Measurements from ENCODE around the gene RFTN1.

The RFTN1 gene

DNA sequence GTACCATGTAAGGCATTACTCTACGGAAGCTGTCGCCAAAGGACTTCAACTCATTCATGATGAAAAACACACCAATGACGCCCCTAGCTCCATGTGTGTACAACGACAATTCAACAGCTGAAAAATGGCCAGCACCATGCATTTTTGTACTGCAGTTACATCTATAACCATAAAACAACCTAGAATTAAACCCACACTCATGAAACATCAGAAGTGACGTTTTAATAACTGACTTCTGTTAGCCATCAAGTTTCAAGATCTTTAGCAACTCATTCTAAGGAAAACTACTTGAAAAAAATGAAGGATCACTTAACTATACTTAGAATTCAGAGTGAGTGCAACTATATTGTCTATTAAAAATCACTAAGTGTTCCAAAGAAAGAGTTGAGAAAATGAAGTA is 84.9 kb downstream of the RFTN1 start:
- FAIRE-seq, result no peak

DNA sequence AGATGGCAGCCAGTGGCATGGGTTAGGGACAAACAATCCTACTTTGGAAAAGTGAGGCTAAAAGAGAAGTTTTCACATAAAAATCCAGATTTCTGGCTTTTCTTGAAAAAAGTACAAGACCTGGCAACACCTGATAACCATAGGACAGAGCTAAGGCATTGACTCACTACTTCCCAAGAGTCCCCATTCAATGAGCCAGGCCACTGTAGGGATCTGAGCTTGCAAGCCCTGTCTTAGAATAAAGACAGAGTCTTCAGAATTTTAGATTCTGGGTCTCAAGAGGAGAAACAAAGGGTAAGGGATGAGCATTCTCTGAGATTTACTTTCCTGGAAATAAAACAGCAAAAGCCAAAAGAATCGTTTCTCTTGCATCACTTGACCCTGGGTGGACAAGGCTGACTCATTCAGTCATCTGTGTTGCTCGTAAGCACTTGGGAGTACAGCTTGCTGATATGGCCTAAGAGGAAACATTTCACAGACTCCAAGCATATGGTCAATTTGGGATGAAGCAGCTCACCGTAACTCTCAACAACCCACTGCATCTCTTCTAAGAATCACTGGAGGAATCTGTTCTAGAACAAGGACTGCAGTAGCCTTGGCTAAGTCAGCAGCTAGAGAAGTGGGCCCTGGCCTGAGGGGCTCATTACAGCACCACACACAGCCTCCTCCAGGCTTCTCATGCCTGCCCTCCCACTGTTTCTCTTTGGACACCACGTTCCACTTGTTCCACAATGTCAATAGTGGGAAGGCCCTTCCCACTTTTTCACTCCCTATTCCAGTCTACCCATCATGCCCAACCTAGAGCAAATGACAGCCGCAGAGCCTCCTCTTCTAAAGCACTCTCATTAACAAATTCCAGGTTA is 86.2 kb downstream of the RFTN1 start:
- FAIRE-seq, result no peak

DNA sequence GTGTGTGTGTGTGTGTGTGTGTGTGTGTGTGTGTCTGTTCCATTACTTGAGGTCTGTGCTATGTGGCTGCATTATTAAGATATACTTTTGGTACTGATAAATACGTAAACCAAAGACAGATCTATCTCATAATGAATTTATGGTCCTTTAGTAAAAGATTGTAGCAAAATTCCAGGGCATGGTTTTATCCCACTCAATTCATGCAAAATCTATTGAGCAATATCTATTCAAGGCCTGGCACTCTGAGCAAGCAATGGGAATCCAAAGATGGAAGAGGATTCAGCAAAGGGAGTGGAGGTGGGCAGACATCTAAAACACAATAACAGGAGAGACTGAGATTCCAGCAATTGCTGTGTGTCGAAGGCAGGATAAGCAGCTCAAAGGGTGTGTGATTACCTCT is 86.8 kb downstream of the RFTN1 start:
- FAIRE-seq, result no peak

DNA sequence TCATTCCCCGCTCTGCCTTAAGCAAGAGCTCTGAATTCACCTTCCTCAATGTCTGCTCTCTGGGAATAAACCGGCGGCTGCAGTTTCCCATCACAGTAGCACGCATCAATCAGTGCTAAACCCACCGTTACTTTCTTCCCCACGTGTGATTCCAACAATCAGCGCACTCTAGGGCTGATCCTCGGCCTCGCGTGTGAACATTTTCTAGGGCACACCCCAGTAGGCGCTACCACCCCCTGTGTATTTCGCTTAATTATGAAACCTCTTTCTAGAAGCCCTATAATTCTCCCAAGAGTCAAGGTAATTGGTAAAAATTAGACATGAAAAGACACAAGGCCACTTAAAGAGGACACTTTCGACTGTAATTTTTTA is 87.5 kb downstream of the RFTN1 start:
- no peak for FAIRE-seq

GRCh38 chr3:16425398-16426028 is 88.0 kb downstream of the RFTN1 start:
- FAIRE-seq, result no peak

DNA sequence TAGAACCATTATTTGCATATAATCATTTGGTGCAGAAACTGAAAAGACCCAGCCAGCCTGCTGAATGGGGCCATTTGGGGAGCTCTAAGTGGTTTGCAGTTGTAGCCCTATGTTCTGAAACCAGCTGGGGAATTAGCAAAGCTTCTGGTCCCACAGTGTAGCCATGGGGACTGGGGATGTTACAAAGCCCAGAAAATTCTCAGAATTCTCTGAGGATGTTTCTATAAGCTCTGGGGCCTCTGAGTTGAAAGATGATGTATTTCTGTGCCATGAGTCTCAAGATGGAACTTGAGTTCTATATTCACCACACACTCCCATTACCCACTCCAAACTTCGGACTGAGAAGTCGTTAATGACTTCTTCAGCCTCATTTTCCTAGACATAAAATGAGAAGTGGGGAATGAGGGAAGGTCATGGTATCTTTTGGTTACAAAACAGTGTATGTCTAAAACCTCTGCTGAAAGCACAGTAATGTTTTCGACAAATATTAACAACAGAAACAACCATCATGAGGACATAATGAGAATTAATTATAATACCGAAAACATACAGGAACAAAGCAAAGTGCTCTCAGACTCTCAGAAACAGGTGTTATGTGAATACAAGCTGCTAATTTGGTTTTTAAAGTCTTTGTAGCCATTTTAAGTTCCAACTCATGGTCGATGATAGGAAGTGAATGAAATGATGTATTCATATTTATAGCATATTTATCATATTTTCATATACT is 89.4 kb downstream of the RFTN1 start:
- no peak for FAIRE-seq

DNA sequence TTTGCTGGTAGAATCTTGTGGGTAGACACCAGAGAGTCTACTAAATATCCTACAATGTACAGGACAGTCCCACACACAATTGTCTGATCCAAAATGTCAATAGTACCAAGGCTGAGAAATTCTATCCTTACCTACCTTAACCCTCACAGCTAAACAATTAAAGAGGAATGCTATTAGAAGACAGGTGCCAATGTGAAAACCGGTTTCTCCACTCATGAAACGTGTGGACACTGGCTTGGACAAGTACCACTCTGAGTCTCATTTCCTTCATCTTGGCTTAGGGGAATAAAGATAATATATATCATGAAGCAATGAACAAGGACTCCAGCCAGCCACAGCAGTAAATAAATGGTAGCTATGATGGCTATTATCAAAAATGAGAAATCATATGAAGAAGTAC is 90.2 kb downstream of the RFTN1 start:
- FAIRE-seq, result no peak

DNA sequence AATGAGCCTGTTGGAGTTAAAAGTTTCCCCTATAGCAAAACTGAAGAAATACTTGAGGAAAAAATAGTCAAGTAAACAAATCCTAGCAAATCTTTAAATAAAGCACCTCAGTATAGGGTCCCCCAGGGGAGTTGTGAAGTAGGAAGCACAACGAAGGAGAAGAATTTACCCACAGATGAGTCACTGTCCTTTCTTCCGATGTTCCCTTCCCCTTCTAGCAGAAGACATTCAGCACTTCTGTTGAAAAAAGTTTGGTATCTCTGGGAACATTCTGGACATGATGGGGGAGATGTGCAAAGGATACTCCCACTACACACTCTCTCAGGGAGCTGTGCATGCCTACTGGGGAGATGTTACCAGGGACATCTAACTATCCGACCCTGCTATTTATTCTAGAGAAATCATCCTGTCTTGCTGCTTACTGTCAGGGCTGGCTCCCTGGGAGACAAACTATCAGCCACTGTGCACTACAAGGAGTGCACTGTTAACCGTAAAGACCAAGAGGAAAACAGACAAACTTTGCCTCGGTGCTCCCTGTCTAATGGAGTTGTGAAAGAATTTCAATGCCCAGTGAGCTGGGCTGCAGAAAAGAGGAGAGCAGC is 93.8 kb downstream of the RFTN1 start:
- no peak for FAIRE-seq

- no peak for FAIRE-seq
Measured at GRCh38 chr3:16417945-16418739, 95.4 kb downstream of the RFTN1 start.

GRCh38 chr3:16415911-16416476 is 97.5 kb downstream of the RFTN1 start:
- FAIRE-seq, result no peak

DNA sequence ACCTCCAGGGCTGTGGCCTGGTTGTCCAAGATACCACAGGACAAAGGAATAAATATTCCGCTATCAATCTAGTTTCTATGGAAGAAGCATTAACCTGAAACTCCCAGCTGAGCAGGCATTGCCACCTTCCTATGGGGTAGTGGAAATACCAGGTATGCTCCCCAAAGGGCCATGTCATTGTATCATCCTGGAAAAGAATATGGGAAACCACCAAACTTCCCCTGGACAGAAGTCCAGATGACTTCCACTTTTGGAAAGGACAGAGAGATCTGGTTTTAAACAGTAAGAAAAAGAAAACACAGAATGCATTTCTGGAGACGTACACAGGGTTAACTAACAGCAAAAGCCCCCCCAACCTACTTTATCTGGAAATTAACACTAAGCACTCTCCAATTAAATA is 100.2 kb downstream of the RFTN1 start:
- no peak for FAIRE-seq

DNA sequence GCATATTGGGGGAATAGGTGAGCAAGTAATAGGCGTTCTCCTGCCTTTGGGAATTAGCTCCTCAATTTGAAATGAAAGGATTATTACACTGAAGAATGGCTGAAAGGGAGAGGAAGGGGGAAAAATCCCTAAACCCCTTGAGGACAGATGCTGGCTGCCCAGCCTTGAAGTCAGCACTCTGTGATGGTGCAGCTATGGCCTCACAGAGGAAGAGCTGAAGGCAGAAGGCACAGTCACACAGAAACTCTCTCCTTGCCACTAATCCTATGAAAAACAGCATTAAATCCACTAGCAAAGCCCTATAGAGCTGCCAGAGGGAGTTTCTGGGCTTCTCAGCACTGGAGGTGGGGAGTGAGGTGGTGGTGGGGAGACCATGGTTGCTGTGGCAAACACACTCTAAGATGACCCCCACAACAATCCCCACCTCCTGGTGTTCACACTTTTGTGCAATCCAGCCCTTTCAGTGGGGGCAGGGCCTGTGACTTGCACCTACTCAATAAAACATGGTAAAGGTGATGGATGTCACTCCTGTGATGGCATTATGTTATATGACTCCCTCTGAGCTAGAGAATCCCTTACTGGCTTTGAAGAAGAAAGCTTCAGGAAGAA is 101.2 kb downstream of the RFTN1 start:
- FAIRE-seq, result no peak

GRCh38 chr3:16411441-16411840 is 102.1 kb downstream of the RFTN1 start:
- FAIRE-seq, result no peak

DNA sequence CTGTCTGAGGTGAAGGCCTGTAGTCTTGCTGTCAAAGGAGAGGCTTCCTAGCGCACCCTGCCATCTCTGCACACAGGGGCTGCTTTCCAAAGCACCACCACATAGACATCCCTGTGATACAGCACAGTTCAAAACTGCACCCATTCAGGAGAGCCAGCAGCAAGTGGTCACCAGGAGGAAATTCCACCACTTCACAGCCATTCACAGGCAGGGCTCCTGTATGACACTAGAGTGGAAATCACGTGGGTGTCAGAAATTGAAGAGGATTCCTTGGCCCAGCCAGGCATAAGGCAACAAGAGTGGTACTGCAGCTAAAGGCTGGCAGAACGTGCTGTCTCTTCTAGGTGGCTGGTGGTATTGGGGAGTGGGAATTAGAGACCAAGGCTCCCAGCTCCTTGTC is 102.8 kb downstream of the RFTN1 start:
- FAIRE-seq, result no peak

GRCh38 chr3:16409032-16409431 is 104.5 kb downstream of the RFTN1 start:
- no peak for FAIRE-seq

- no peak for FAIRE-seq
Measured at GRCh38 chr3:16407366-16407765, 106.1 kb downstream of the RFTN1 start.

- no peak for FAIRE-seq
Measured at GRCh38 chr3:16406579-16406978, 106.9 kb downstream of the RFTN1 start.

- FAIRE-seq, result no peak
Measured at GRCh38 chr3:16406166-16406565, 107.3 kb downstream of the RFTN1 start.

DNA sequence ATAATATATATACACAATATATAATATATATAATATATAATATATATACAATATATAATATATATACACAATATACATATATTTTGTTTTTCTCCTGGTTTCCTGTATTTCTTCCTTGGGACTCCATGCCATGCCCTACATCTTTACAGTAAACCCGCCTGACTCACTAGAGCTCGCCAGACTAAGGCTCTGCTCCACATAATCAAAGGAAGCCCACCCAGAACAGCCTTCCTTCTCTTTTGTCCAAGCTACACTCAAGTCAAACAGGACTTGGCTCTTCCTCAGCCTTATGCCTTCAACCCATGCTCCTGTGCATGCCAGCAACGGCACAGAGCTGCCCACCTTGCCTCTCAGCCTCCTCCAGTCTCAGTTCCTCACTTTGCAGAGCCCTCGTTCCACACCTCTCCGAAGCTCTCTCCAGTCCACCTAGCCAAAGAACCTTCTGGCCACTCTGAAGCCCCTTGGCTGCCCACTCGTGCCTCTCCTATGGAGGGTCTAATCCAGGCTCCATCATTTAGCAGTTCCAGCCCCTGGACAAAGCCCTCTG is 109.1 kb downstream of the RFTN1 start:
- no peak for FAIRE-seq

DNA sequence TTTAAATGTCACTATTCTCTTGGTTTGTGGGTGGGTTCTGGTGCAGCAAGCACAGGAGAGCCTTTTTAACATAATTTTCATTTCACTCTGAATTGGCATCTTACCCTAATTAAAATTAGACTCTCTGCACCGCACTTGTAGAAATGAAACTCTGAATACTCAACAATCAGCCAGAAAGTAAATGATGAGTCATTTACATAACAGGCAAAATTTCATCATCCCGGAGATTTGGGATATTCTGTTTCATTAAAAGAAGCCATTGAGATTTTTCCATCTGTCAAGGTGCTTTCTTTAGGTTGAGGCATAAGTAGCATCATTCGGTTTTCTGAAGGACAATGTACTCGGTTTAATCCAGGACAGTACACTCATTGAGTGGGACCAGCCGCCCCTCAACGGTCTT is 111.0 kb downstream of the RFTN1 start:
- FAIRE-seq, result no peak

- no peak for FAIRE-seq
Measured at GRCh38 chr3:16401273-16401672, 112.2 kb downstream of the RFTN1 start.
